ENCODE data around the gene GET4.
"Not testable (repeated sequence)": the region's sequence is repeated elsewhere in the genome, so short reads cannot be mapped to it uniquely, and the experiment has no call there.

Gene GET4

GRCh38 chr7:906776-907157, 30.4 kb downstream of the GET4 start:
- Histone ChIP-seq H3K27ac (ENCODE audit: insufficient read depth, low read length, poor library complexity, severe bottlenecking) (no peak overlapping the region), H3K4me3 (ENCODE audit: insufficient read depth, low read depth, low read length, poor library complexity, severe bottlenecking) (no peak overlapping the region), H3K36me3 (ENCODE audit: control insufficient read depth, insufficient read depth, low read length) (no peaks in the 10 kb centered on the region), H3K27me3 (replicated peaks; ENCODE audit: control insufficient read depth, insufficient read depth, low read length, poor library complexity, severe bottlenecking) (no peaks in the 10 kb centered on the region), H3K9me3 (ENCODE audit: control insufficient read depth, low read length) (no peaks in the 10 kb centered on the region), H3K4me1 (ENCODE audit: control insufficient read depth, insufficient read depth, low read length, poor library complexity, severe bottlenecking) (peaks cover 14% of the 10 kb centered on the region)
- DNase-seq = no peak

- H3K9me3 ChIP-seq (ENCODE audit: control insufficient read depth, low read length) = no peaks in the 10 kb centered on the region
- no peak overlapping the region for H3K27ac ChIP-seq (ENCODE audit: insufficient read depth, low read length, poor library complexity, severe bottlenecking)
- DNase-seq = no peak
- no peaks in the 10 kb centered on the region for H3K27me3 ChIP-seq (replicated peaks; ENCODE audit: control insufficient read depth, insufficient read depth, low read length, poor library complexity, severe bottlenecking)
- no peaks in the 10 kb centered on the region for H3K36me3 ChIP-seq (ENCODE audit: control insufficient read depth, insufficient read depth, low read length)
- peaks cover 14% of the 10 kb centered on the region for H3K4me1 ChIP-seq (ENCODE audit: control insufficient read depth, insufficient read depth, low read length, poor library complexity, severe bottlenecking)
- no peak overlapping the region for H3K4me3 ChIP-seq (ENCODE audit: insufficient read depth, low read depth, low read length, poor library complexity, severe bottlenecking)
These were observed 31.0 kb downstream of the GET4 start for GRCh38 chr7:907158-907980.

GRCh38 chr7:908159-908581, 31.8 kb downstream of the GET4 start:
- H3K27me3 ChIP-seq (replicated peaks; ENCODE audit: control insufficient read depth, insufficient read depth, low read length, poor library complexity, severe bottlenecking) = no peaks in the 10 kb centered on the region
- peaks cover 14% of the 10 kb centered on the region for H3K4me1 ChIP-seq (ENCODE audit: control insufficient read depth, insufficient read depth, low read length, poor library complexity, severe bottlenecking)
- no peaks in the 10 kb centered on the region for H3K36me3 ChIP-seq (ENCODE audit: control insufficient read depth, insufficient read depth, low read length)
- H3K27ac ChIP-seq (ENCODE audit: insufficient read depth, low read length, poor library complexity, severe bottlenecking) = no peak overlapping the region
- H3K4me3 ChIP-seq (ENCODE audit: insufficient read depth, low read depth, low read length, poor library complexity, severe bottlenecking) = peak overlapping the region; percentile 31
- DNase-seq = no peak
- H3K9me3 ChIP-seq (ENCODE audit: control insufficient read depth, low read length) = no peaks in the 10 kb centered on the region

- not testable (repeated sequence) for H3K9me3 ChIP-seq (ENCODE audit: control insufficient read depth, low read length); H3K27ac ChIP-seq (ENCODE audit: insufficient read depth, low read length, poor library complexity, severe bottlenecking); H3K36me3 ChIP-seq (ENCODE audit: control insufficient read depth, insufficient read depth, low read length); H3K27me3 ChIP-seq (replicated peaks; ENCODE audit: control insufficient read depth, insufficient read depth, low read length, poor library complexity, severe bottlenecking)
- peak; percentile 29 to 44 (median 33) for DNase-seq
- peaks cover 14% of the 10 kb centered on the region for H3K4me1 ChIP-seq (ENCODE audit: control insufficient read depth, insufficient read depth, low read length, poor library complexity, severe bottlenecking)
- H3K4me3 ChIP-seq (ENCODE audit: insufficient read depth, low read depth, low read length, poor library complexity, severe bottlenecking) = peak overlapping the region; percentile 31
These were observed 32.4 kb downstream of the GET4 start for GRCh38 chr7:908591-909357.

GRCh38 chr7:909358-910329, 33.3 kb downstream of the GET4 start:
- Histone ChIP-seq H3K9me3 (ENCODE audit: control insufficient read depth, low read length) (no peaks in the 10 kb centered on the region), H3K27ac (ENCODE audit: insufficient read depth, low read length, poor library complexity, severe bottlenecking) (no peak overlapping the region), H3K36me3 (ENCODE audit: control insufficient read depth, insufficient read depth, low read length) (no peaks in the 10 kb centered on the region), H3K27me3 (replicated peaks; ENCODE audit: control insufficient read depth, insufficient read depth, low read length, poor library complexity, severe bottlenecking) (no peaks in the 10 kb centered on the region), H3K4me3 (ENCODE audit: insufficient read depth, low read depth, low read length, poor library complexity, severe bottlenecking) (peak overlapping the region; percentile 28), H3K4me1 (ENCODE audit: control insufficient read depth, insufficient read depth, low read length, poor library complexity, severe bottlenecking) (peaks cover 14% of the 10 kb centered on the region)
- no peak for DNase-seq

GRCh38 chr7:910441-910861, 34.1 kb downstream of the GET4 start:
- no peak for DNase-seq
- H3K27ac ChIP-seq (ENCODE audit: insufficient read depth, low read length, poor library complexity, severe bottlenecking) = no peak overlapping the region
- H3K27me3 ChIP-seq (replicated peaks; ENCODE audit: control insufficient read depth, insufficient read depth, low read length, poor library complexity, severe bottlenecking) = no peaks in the 10 kb centered on the region
- peaks cover 14% of the 10 kb centered on the region for H3K4me1 ChIP-seq (ENCODE audit: control insufficient read depth, insufficient read depth, low read length, poor library complexity, severe bottlenecking)
- no peaks in the 10 kb centered on the region for H3K36me3 ChIP-seq (ENCODE audit: control insufficient read depth, insufficient read depth, low read length)
- no peak overlapping the region for H3K4me3 ChIP-seq (ENCODE audit: insufficient read depth, low read depth, low read length, poor library complexity, severe bottlenecking)
- H3K9me3 ChIP-seq (ENCODE audit: control insufficient read depth, low read length) = no peaks in the 10 kb centered on the region

GRCh38 chr7:910931-911431, 34.6 kb downstream of the GET4 start:
- no peaks in the 10 kb centered on the region for H3K36me3 ChIP-seq (ENCODE audit: control insufficient read depth, insufficient read depth, low read length)
- no peaks in the 10 kb centered on the region for H3K9me3 ChIP-seq (ENCODE audit: control insufficient read depth, low read length)
- H3K4me1 ChIP-seq (ENCODE audit: control insufficient read depth, insufficient read depth, low read length, poor library complexity, severe bottlenecking) = peaks cover 14% of the 10 kb centered on the region

GRCh38 chr7:911791-912480, 35.6 kb downstream of the GET4 start:
- peaks cover 14% of the 10 kb centered on the region for H3K4me1 ChIP-seq (ENCODE audit: control insufficient read depth, insufficient read depth, low read length, poor library complexity, severe bottlenecking)
- H3K9me3 ChIP-seq (ENCODE audit: control insufficient read depth, low read length) = no peaks in the 10 kb centered on the region
- no peaks in the 10 kb centered on the region for H3K27me3 ChIP-seq (replicated peaks; ENCODE audit: control insufficient read depth, insufficient read depth, low read length, poor library complexity, severe bottlenecking)
- DNase-seq = no peak
- H3K4me3 ChIP-seq (ENCODE audit: insufficient read depth, low read depth, low read length, poor library complexity, severe bottlenecking) = no peak overlapping the region
- no peaks in the 10 kb centered on the region for H3K36me3 ChIP-seq (ENCODE audit: control insufficient read depth, insufficient read depth, low read length)
- no peak overlapping the region for H3K27ac ChIP-seq (ENCODE audit: insufficient read depth, low read length, poor library complexity, severe bottlenecking)

More at GRCh38 chr7:910931-911431, 34.6 kb downstream of the GET4 start:
- Histone ChIP-seq H3K27ac (ENCODE audit: insufficient read depth, low read length, poor library complexity, severe bottlenecking) (no peak overlapping the region), H3K27me3 (replicated peaks; ENCODE audit: control insufficient read depth, insufficient read depth, low read length, poor library complexity, severe bottlenecking) (no peaks in the 10 kb centered on the region), H3K4me3 (ENCODE audit: insufficient read depth, low read depth, low read length, poor library complexity, severe bottlenecking) (no peak overlapping the region)
- DNase-seq = no peak

All from effector memory CD4-positive, alpha-beta T cell (primary cell).